CD4-positive, alpha-beta T cell (primary cell): ENCODE results near the gene DOCK4. TPM values are rescaled to one million over a fixed set of nuclear protein-coding genes. Genes with fewer than 3 reads are reported as not detected.

Source experiments
- ATAC-seq: fragments of 200-7000 bp; cut with Tn5 transposase; one replicate; pipeline ENCODE4 v1.10.0; 2022; ENCODE audit warnings: mild to moderate bottlenecking; ENCODE audit not compliant: poor library complexity
- CTCF ChIA-PET: fragments of 350-600 bp; sonication (Branson Sonifier 250); formaldehyde crosslinking; loops from one replicate; lab custom pipeline; 2021; ENCODE audit warnings: antibody characterized with exemption, inconsistent platforms; lab: Charles Lee
- POLR2A ChIA-PET: fragments of 350-600 bp; sonication (Branson Sonifier 250); formaldehyde crosslinking; loops from one replicate; lab custom pipeline; 2021; ENCODE audit warnings: antibody characterized with exemption, inconsistent platforms; lab: Charles Lee
- DNase-seq, 14 experiments: peaks; one replicate each; pipeline ENCODE4 v3.0.0-alpha.2; 2013 to 2020; ENCODE audit warnings: mixed read lengths in 2 of 14
- H3K27ac ChIP-seq, 2 donors: one replicate each; pipeline versions ENCODE4 v1.5.1 to v1.7.0; 2013; ENCODE audit warnings: low read length in 2 of 2, low read depth in 1 of 2, mild to moderate bottlenecking in 1 of 2
- H3K27me3 ChIP-seq, 2 experiments: 1 replicate in 1 of 2; 2 replicates in 1 of 2; pipeline versions ENCODE4 v1.6.1 to v1.7.0; 2013; ENCODE audit warnings: low read length in 2 of 2, control low read depth in 1 of 2, mild to moderate bottlenecking in 1 of 2, moderate library complexity in 1 of 2; ENCODE audit not compliant: insufficient read depth in 2 of 2, control insufficient read depth in 1 of 2
- H3K36me3 ChIP-seq: one replicate; pipeline ENCODE4 v1.6.1; 2013; ENCODE audit warnings: low read length, control low read depth; ENCODE audit not compliant: insufficient read depth
- H3K4me1 ChIP-seq: one replicate; pipeline ENCODE4 v1.6.1; 2013; ENCODE audit warnings: low read length, control low read depth; ENCODE audit not compliant: insufficient read depth
- H3K4me3 ChIP-seq: one replicate; pipeline ENCODE4 v1.5.1; 2013; ENCODE audit warnings: mild to moderate bottlenecking, low read length, moderate library complexity
- H3K9me3 ChIP-seq, 2 experiments: 1 replicate in 1 of 2; 2 replicates in 1 of 2; pipeline versions ENCODE4 v1.6.1 to v1.7.0; 2013; ENCODE audit warnings: low read length in 2 of 2, mild to moderate bottlenecking in 2 of 2, control low read depth in 1 of 2, moderate library complexity in 1 of 2; ENCODE audit not compliant: control insufficient read depth in 1 of 2, insufficient read depth in 1 of 2
- H3K27ac Mint-ChIP-seq: one replicate; pipeline ENCODE4 v1.8.0; 2020; ENCODE audit warnings: mixed read lengths
- H3K27me3 Mint-ChIP-seq: one replicate; pipeline ENCODE4 v1.8.0; 2021; ENCODE audit warnings: mixed read lengths
- H3K36me3 Mint-ChIP-seq: one replicate; pipeline ENCODE4 v1.8.0; 2021; ENCODE audit warnings: low read depth, mixed read lengths
- H3K4me1 Mint-ChIP-seq: one replicate; pipeline ENCODE4 v1.8.0; 2021; ENCODE audit warnings: low read depth, mixed read lengths
- H3K4me3 Mint-ChIP-seq: one replicate; pipeline ENCODE4 v1.8.0; 2020; ENCODE audit warnings: mild to moderate bottlenecking, mixed read lengths
- H3K9me3 Mint-ChIP-seq: one replicate; pipeline ENCODE4 v1.8.0; 2020; ENCODE audit warnings: mixed read lengths
- CTCF ChIP-seq: fragments of 200-600 bp; IDR thresholded peaks from one replicate; pipeline ENCODE4 v1.8.0; 2022; ENCODE audit warnings: antibody characterized with exemption, mild to moderate bottlenecking
- intact Hi-C, 2 experiments: fragments of 100-400 bp; cut with DNase I in 1 of 2; cut with micrococcal nuclease in 1 of 2; formaldehyde crosslinking; loops; one replicate each; pipeline versions ENCODE4 v1.15.1 to v1.9.0; 2023 to 2025; cut with DNase I, micrococcal nuclease
- total RNA-seq, 174 experiments: library from RNA in 2 of 174; stranded (reverse) in 2 of 174; gene quantifications; one replicate each; pipeline ENCODE4 v1.2.3 and lab custom pipeline; 2021 to 2026

The DOCK4 gene
- total RNA-seq, 2 experiments from 2014 or later: 0.31 to 0.38 TPM

- Histone ChIP-seq H3K9me3 (no peaks in the 10 kb centered on the region), H3K4me3 (no peak overlapping the region), H3K4me1 (no peaks in the 10 kb centered on the region), H3K27ac (no peak overlapping the region), H3K36me3 (no peaks in the 10 kb centered on the region), H3K27me3 (no peaks in the 10 kb centered on the region)
- ATAC-seq (no peak), DNase-seq (no peak)
- no peaks in the 10 kb centered on the region for H3K4me1 Mint-ChIP-seq
- CTCF ChIA-PET: no interaction called here
- TF ChIP-seq CTCF: no peak
- no peak overlapping the region for H3K4me3 Mint-ChIP-seq
- intact Hi-C loops: no loop called here
- no peak overlapping the region for H3K27ac Mint-ChIP-seq
- no peaks in the 10 kb centered on the region for H3K36me3 Mint-ChIP-seq
- H3K9me3 Mint-ChIP-seq: no peaks in the 10 kb centered on the region
- peaks cover 22% of the 10 kb centered on the region for H3K27me3 Mint-ChIP-seq
- POLR2A ChIA-PET: no interaction called here
Measured at GRCh38 chr7:111678281-111678680, 527.9 kb downstream of the DOCK4 start.

- ChIA-PET POLR2A (no interaction called here), CTCF (no interaction called here)
- Mint-ChIP-seq H3K4me1 (no peaks in the 10 kb centered on the region), H3K4me3 (no peak overlapping the region), H3K36me3 (no peaks in the 10 kb centered on the region), H3K27me3 (peaks cover 26% of the 10 kb centered on the region), H3K27ac (no peak overlapping the region), H3K9me3 (no peaks in the 10 kb centered on the region)
- ATAC-seq (no peak), DNase-seq (no peak)
- no peak for TF ChIP-seq CTCF
- Histone ChIP-seq H3K27me3 (no peaks in the 10 kb centered on the region), H3K9me3 (no peaks in the 10 kb centered on the region), H3K4me3 (no peak overlapping the region), H3K27ac (no peak overlapping the region), H3K36me3 (no peaks in the 10 kb centered on the region), H3K4me1 (no peaks in the 10 kb centered on the region)
- intact Hi-C loops: no loop called here
Measured at GRCh38 chr7:111677848-111678247, 528.4 kb downstream of the DOCK4 start.

- Histone ChIP-seq H3K4me1 (no peaks in the 10 kb centered on the region), H3K36me3 (no peaks in the 10 kb centered on the region), H3K27me3 (no peaks in the 10 kb centered on the region), H3K4me3 (no peak overlapping the region), H3K27ac (no peak overlapping the region), H3K9me3 (no peaks in the 10 kb centered on the region)
- ATAC-seq (no peak), DNase-seq (no peak)
- no peaks in the 10 kb centered on the region for H3K4me1 Mint-ChIP-seq
- no peak overlapping the region for H3K27ac Mint-ChIP-seq
- peaks cover 29% of the 10 kb centered on the region for H3K27me3 Mint-ChIP-seq
- no peaks in the 10 kb centered on the region for H3K36me3 Mint-ChIP-seq
- TF ChIP-seq CTCF: no peak
- intact Hi-C loops: no loop called here
- ChIA-PET POLR2A (no interaction called here), CTCF (no interaction called here)
- H3K9me3 Mint-ChIP-seq: no peaks in the 10 kb centered on the region
- no peak overlapping the region for H3K4me3 Mint-ChIP-seq
Measured at GRCh38 chr7:111676811-111677210, 529.4 kb downstream of the DOCK4 start.

Other genes starting within 250 kb of the DOCK4 start
- 10 to 100 TPM; 21.6 to 22.5 TPM for gene ZNF277, start 296 bp upstream of the DOCK4 start, total RNA-seq
- 100 to 1,000 TPM; 198 to 205 TPM for gene IFRD1, start 244.1 kb upstream of the DOCK4 start, total RNA-seq